HEK293 (cell line): ENCODE data around the gene BRCA1.

Experiments used
- CTCF ChIA-PET: fragments of 350-600 bp; formaldehyde crosslinking; extraction: SDS; loops from one replicate; lab custom pipeline; 2021; ENCODE audit warnings: antibody characterized with exemption; lab: Yijun Ruan, JAX
- POLR2A ChIA-PET: fragments of 300-600 bp; formaldehyde crosslinking; extraction: SDS; loops from one replicate; lab custom pipeline; 2020; ENCODE audit warnings: antibody characterized with exemption, inconsistent platforms; lab: Yijun Ruan, JAX
- H3K27ac ChIP-seq: fragments of 200-500 bp; sonication (Bioruptor generic); 2 replicates; pipeline ENCODE4 v1.5.1; 2014; ENCODE audit warnings: low read depth, low read length, control low read depth, inconsistent platforms; ENCODE audit errors: extremely low read depth
- H3K36me3 ChIP-seq, 2 experiments: fragments of 200-500 bp in 1 of 2; sonication (Bioruptor generic) in 1 of 2; 1 replicate in 1 of 2; 2 replicates in 1 of 2; pipeline ENCODE4 v1.5.1; 2014 to 2017; ENCODE audit warnings: inconsistent platforms in 2 of 2, low read length in 2 of 2; ENCODE audit not compliant: control insufficient read depth in 2 of 2, insufficient read depth in 1 of 2
- H3K4me1 ChIP-seq: fragments of 200-500 bp; sonication (Bioruptor generic); 2 replicates; pipeline ENCODE4 v1.5.1; 2014; ENCODE audit warnings: mild to moderate bottlenecking, low read length, inconsistent platforms; ENCODE audit not compliant: control insufficient read depth, insufficient read depth
- H3K4me3 ChIP-seq: 2 replicates; pipeline ENCODE4 v1.5.1; 2011; ENCODE audit warnings: low read depth, mild to moderate bottlenecking, control low read depth, low read length, moderate library complexity
- H3K9me3 ChIP-seq: fragments of 200-500 bp; sonication (Bioruptor generic); 2 replicates; pipeline ENCODE4 v1.5.1; 2014; ENCODE audit warnings: low read depth, low read length, inconsistent platforms; ENCODE audit not compliant: control insufficient read depth, insufficient read depth
- GLIS2 ChIP-seq: fragments of 450-650 bp; formaldehyde crosslinking; IDR thresholded peaks from 2 replicates; pipeline ENCODE4 v1.5.1; 2016; ENCODE audit warnings: missing biosample characterization, missing genetic modification characterization
- MEIS1 ChIP-seq: sonication (generic); formaldehyde crosslinking; IDR thresholded peaks from 2 replicates; pipeline ENCODE4 v1.8.1; 2022; ENCODE audit warnings: missing genetic modification reagents, mild to moderate bottlenecking, borderline replicate concordance
- ZBTB17 ChIP-seq: fragments of 450-650 bp; formaldehyde crosslinking; IDR thresholded peaks from 2 replicates; pipeline ENCODE4 v1.5.1; 2016; ENCODE audit warnings: missing biosample characterization, missing genetic modification characterization
- ZFP41 ChIP-seq: fragments of 450-650 bp; formaldehyde crosslinking; IDR thresholded peaks from 2 replicates; pipeline ENCODE4 v1.5.1; 2016; ENCODE audit warnings: missing biosample characterization, missing genetic modification characterization, borderline replicate concordance
- ZNF19 ChIP-seq: fragments of 450-650 bp; formaldehyde crosslinking; IDR thresholded peaks from 2 replicates; pipeline ENCODE4; 2016; ENCODE audit warnings: missing biosample characterization, missing genetic modification characterization, low read depth
- ZNF211 ChIP-seq: fragments of 450-650 bp; formaldehyde crosslinking; IDR thresholded peaks from 2 replicates; pipeline ENCODE4 v1.5.1; 2016; ENCODE audit warnings: low read depth, missing biosample characterization, missing genetic modification characterization
- ZNF23 ChIP-seq: fragments of 450-650 bp; formaldehyde crosslinking; IDR thresholded peaks from 2 replicates; pipeline ENCODE4 v1.5.1; 2016; ENCODE audit warnings: missing biosample characterization, missing genetic modification characterization, borderline replicate concordance
- ZNF341 ChIP-seq: fragments of 450-650 bp; formaldehyde crosslinking; IDR thresholded peaks from 2 replicates; pipeline ENCODE4; 2016; ENCODE audit warnings: low read depth, missing biosample characterization, missing genetic modification characterization
- ZNF423 ChIP-seq: fragments of 450-650 bp; formaldehyde crosslinking; IDR thresholded peaks from 2 replicates; pipeline ENCODE4 v1.5.1; 2016; ENCODE audit warnings: missing biosample characterization, missing genetic modification characterization
- ZNF473 ChIP-seq: fragments of 450-650 bp; formaldehyde crosslinking; IDR thresholded peaks from 2 replicates; pipeline ENCODE4 v1.5.1; 2017; ENCODE audit warnings: missing biosample characterization, missing genetic modification characterization
- ZNF660 ChIP-seq: fragments of 450-650 bp; IDR thresholded peaks from 2 replicates; pipeline ENCODE4 v1.5.1; 2018; ENCODE audit warnings: missing biosample characterization, mild to moderate bottlenecking, missing genetic modification characterization
- ZNF707 ChIP-seq: fragments of 450-650 bp; formaldehyde crosslinking; IDR thresholded peaks from 2 replicates; pipeline ENCODE4 v1.5.1; 2016; ENCODE audit warnings: missing biosample characterization, missing genetic modification characterization
- ZNF777 ChIP-seq: fragments of 450-650 bp; formaldehyde crosslinking; IDR thresholded peaks from 2 replicates; pipeline ENCODE4 v1.5.1; 2017; ENCODE audit warnings: missing biosample characterization, missing genetic modification characterization, borderline replicate concordance
- TF ChIP-seq, protein P1 (sequence below): fragments of 450-650 bp; formaldehyde crosslinking; IDR thresholded peaks from 2 replicates; pipeline ENCODE4 v1.5.1; 2016; ENCODE audit warnings: missing biosample characterization, missing genetic modification characterization
- TF ChIP-seq, protein P2 (sequence below): fragments of 450-650 bp; formaldehyde crosslinking; IDR thresholded peaks from 2 replicates; pipeline ENCODE4 v1.5.1; 2016; ENCODE audit warnings: missing biosample characterization, missing genetic modification characterization, borderline replicate concordance
- TF ChIP-seq, protein P3 (sequence below): fragments of 450-650 bp; formaldehyde crosslinking; IDR thresholded peaks from 2 replicates; pipeline ENCODE4 v1.5.1; 2016; ENCODE audit warnings: missing biosample characterization, missing genetic modification characterization
- TF ChIP-seq, protein P4 (sequence below): fragments of 450-650 bp; formaldehyde crosslinking; optimal IDR thresholded peaks from 2 replicates; pipeline ENCODE3; 2016; ENCODE audit warnings: missing biosample characterization, mild to moderate bottlenecking, missing genetic modification characterization
- TF ChIP-seq, protein P5 (sequence below): fragments of 450-650 bp; IDR thresholded peaks from 2 replicates; pipeline ENCODE4 v1.5.1; 2018; ENCODE audit warnings: missing biosample characterization, missing genetic modification characterization

The BRCA1 gene

DNA sequence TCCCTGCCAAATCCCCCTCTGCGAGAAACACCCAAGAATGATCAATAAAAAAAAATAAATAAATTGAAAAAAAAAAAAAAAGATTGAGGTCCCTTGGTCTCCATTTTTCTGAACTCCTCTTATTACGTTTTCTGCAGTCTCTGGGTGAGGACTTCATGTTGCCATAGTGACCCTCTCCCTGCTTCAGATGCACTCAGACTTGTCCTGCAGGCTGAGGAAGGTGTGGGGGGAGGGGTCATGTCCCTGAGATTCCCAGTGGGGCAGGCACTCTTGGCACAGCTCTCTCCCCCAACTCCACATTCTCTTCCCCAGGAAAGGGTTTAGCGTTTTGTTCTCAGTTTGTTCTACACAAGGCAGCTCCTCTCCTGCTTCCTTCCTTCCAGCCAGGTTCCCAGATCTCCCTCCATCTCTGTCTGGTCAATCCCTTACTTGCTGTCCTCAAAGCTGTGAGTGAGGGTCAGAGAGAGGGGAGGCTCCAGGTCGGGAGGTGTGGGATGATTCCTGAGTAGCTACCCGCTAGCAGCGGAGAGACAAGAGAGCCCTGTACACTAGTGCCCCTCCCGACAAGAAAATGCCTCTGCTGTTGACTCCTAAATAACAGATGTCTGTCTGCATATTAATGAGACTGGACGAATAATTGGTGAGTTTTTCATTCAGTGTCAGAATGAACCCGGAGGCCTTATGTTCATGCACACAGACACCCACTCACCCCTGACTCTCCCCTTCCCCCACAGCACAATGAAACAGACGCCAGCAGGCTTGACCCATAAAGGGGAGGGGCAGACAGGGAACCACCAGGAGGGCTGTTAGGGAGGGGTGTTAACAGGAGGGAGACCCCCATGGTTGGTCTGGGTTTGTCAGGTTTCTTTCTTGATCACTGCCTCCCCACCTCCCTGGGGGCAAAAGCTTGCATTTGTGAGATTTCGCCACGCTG lies 90.9 kb downstream of the BRCA1 start:
- CTCF ChIA-PET, result interaction anchor here (0.5 to 1.1 kb wide), 4 partner anchors 9 to 192 kb away, joined by 3 read pairs; partner anchors contain the start of gene RPL27

DNA sequence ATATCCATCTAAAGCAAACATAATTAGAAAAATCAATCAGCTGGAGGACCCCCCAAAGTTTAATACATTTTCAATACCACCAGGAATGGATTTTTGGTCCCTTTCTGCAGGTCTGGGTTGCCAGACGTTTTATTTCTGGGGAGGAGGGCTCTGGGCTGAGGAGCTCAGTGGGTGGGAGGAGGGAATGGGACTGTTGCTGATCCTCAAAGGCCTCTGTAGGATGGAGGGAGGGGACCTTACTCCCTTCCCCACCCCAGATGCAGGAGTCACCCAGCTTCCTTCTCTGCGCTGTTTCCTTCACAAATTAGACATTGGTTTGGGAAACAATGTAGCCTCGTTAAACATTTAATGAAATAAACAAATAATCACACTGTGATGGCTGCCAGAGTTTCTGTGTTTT lies 93.5 kb downstream of the BRCA1 start:
- H3K4me1 ChIP-seq, result peaks cover 2% of the 10 kb centered on the region; the same call in 1 of the 2 replicates
- no peaks in the 10 kb centered on the region for H3K9me3 ChIP-seq
- ChIA-PET POLR2A (interaction anchor here (0.6 kb wide), 1 partner anchor 27 kb away, joined by 3 read pairs; no protein-coding TSS in a partner anchor), CTCF (no interaction called here)
- TF ChIP-seq ZFP41 (no peak), ZNF707 (tag by site-specific recombination) (no peak), ZNF23 (tag by site-specific recombination) (no peak), ZNF423 (tag by site-specific recombination) (no peak), ZNF211 (tag by site-specific recombination) (no peak), ZNF777 (tag by site-specific recombination) (no peak), ZNF660 (tag by site-specific recombination) (no peak)
- TF ChIP-seq, protein P1, sequence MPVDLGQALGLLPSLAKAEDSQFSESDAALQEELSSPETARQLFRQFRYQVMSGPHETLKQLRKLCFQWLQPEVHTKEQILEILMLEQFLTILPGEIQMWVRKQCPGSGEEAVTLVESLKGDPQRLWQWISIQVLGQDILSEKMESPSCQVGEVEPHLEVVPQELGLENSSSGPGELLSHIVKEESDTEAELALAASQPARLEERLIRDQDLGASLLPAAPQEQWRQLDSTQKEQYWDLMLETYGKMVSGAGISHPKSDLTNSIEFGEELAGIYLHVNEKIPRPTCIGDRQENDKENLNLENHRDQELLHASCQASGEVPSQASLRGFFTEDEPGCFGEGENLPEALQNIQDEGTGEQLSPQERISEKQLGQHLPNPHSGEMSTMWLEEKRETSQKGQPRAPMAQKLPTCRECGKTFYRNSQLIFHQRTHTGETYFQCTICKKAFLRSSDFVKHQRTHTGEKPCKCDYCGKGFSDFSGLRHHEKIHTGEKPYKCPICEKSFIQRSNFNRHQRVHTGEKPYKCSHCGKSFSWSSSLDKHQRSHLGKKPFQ, result no peak
- peaks cover 0 to 14% of the 10 kb centered on the region in 2 experiments; a peak in 2 of 3 replicates for H3K36me3 ChIP-seq
- H3K4me3 ChIP-seq, result no peak overlapping the region
- no peak overlapping the region for H3K27ac ChIP-seq

More for the DNA sequence above, 90.9 kb downstream of the BRCA1 start:
- no peak overlapping the region for H3K4me3 ChIP-seq
- POLR2A ChIA-PET, result interaction anchor here (0.8 to 1.8 kb wide), 2 partner anchors 10 to 282 kb away, joined by 4 to 7 read pairs; no protein-coding TSS in a partner anchor
- H3K4me1 ChIP-seq, result peaks cover 2% of the 10 kb centered on the region; the same call in 1 of the 2 replicates
- H3K27ac ChIP-seq, result no peak overlapping the region
- TF ChIP-seq, protein P2, sequence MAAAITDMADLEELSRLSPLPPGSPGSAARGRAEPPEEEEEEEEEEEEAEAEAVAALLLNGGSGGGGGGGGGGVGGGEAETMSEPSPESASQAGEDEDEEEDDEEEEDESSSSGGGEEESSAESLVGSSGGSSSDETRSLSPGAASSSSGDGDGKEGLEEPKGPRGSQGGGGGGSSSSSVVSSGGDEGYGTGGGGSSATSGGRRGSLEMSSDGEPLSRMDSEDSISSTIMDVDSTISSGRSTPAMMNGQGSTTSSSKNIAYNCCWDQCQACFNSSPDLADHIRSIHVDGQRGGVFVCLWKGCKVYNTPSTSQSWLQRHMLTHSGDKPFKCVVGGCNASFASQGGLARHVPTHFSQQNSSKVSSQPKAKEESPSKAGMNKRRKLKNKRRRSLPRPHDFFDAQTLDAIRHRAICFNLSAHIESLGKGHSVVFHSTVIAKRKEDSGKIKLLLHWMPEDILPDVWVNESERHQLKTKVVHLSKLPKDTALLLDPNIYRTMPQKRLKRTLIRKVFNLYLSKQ (tag by site-specific recombination), result no peak
- TF ChIP-seq, protein P3, sequence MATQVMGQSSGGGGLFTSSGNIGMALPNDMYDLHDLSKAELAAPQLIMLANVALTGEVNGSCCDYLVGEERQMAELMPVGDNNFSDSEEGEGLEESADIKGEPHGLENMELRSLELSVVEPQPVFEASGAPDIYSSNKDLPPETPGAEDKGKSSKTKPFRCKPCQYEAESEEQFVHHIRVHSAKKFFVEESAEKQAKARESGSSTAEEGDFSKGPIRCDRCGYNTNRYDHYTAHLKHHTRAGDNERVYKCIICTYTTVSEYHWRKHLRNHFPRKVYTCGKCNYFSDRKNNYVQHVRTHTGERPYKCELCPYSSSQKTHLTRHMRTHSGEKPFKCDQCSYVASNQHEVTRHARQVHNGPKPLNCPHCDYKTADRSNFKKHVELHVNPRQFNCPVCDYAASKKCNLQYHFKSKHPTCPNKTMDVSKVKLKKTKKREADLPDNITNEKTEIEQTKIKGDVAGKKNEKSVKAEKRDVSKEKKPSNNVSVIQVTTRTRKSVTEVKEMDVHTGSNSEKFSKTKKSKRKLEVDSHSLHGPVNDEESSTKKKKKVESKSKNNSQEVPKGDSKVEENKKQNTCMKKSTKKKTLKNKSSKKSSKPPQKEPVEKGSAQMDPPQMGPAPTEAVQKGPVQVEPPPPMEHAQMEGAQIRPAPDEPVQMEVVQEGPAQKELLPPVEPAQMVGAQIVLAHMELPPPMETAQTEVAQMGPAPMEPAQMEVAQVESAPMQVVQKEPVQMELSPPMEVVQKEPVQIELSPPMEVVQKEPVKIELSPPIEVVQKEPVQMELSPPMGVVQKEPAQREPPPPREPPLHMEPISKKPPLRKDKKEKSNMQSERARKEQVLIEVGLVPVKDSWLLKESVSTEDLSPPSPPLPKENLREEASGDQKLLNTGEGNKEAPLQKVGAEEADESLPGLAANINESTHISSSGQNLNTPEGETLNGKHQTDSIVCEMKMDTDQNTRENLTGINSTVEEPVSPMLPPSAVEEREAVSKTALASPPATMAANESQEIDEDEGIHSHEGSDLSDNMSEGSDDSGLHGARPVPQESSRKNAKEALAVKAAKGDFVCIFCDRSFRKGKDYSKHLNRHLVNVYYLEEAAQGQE (tag by site-specific recombination), result no peak
- TF ChIP-seq, protein P4, sequence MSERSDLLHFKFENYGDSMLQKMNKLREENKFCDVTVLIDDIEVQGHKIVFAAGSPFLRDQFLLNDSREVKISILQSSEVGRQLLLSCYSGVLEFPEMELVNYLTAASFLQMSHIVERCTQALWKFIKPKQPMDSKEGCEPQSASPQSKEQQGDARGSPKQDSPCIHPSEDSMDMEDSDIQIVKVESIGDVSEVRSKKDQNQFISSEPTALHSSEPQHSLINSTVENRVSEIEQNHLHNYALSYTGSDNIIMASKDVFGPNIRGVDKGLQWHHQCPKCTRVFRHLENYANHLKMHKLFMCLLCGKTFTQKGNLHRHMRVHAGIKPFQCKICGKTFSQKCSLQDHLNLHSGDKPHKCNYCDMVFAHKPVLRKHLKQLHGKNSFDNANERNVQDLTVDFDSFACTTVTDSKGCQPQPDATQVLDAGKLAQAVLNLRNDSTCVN, result no peak
- TF ChIP-seq, protein P5, sequence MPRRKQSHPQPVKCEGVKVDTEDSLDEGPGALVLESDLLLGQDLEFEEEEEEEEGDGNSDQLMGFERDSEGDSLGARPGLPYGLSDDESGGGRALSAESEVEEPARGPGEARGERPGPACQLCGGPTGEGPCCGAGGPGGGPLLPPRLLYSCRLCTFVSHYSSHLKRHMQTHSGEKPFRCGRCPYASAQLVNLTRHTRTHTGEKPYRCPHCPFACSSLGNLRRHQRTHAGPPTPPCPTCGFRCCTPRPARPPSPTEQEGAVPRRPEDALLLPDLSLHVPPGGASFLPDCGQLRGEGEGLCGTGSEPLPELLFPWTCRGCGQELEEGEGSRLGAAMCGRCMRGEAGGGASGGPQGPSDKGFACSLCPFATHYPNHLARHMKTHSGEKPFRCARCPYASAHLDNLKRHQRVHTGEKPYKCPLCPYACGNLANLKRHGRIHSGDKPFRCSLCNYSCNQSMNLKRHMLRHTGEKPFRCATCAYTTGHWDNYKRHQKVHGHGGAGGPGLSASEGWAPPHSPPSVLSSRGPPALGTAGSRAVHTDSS, result no peak
- TF ChIP-seq ZNF473 (tag by site-specific recombination), result no peak
- no peak for TF ChIP-seq ZNF777 (tag by site-specific recombination)
- TF ChIP-seq ZNF341 (tag by site-specific recombination), result peak; percentile 14; the same call in 1 of the 2 replicates
- no peak for TF ChIP-seq ZNF19 (tag by site-specific recombination)
- peak; percentile 73 for TF ChIP-seq ZBTB17
- no peak for TF ChIP-seq MEIS1 (CRISPR knock-in tag)
- 0 out of 2 replicates have a peak, but pooled peaks have one; percentile 14 for TF ChIP-seq GLIS2 (tag by site-specific recombination)
- H3K36me3 ChIP-seq, result peaks cover 0 to 3% of the 10 kb centered on the region in 2 experiments; a peak in 2 of 3 replicates
- H3K9me3 ChIP-seq, result no peaks in the 10 kb centered on the region
